Gastroesophageal sphincter (tissue), 4 donors: ENCODE measurements around the gene ASAH2. TPM values are rescaled to one million over a fixed set of nuclear protein-coding genes. Genes with fewer than 3 reads are reported as not detected.
"Not testable (repeated sequence)": the region's sequence is repeated elsewhere in the genome, so short reads cannot be mapped to it uniquely, and the experiment has no call there.

Source experiments
- ATAC-seq: fragments of 150-250 bp; one replicate; pipeline ENCODE4 v1.9.1; 2016; ENCODE audit warnings: mild to moderate bottlenecking, moderate library complexity
- H3K27ac ChIP-seq, 4 donors: fragments of 200-600 bp; sonication (generic) in 3 of 4; 1 replicate in 3 of 4; 2 replicates in 1 of 4; pipeline ENCODE4 v1.5.1; 2016 to 2019
- H3K27me3 ChIP-seq: fragments of 200-600 bp; sonication (generic); one replicate; pipeline ENCODE4 v1.5.1; 2019
- H3K36me3 ChIP-seq, 2 donors: fragments of 200-600 bp; sonication (generic); one replicate each; pipeline ENCODE4 v1.5.1; 2019; ENCODE audit warnings: control low read depth in 1 of 2
- H3K4me1 ChIP-seq, 3 donors: fragments of 200-600 bp; sonication (generic); 1 replicate in 2 of 3; 2 replicates in 1 of 3; pipeline ENCODE4 v1.5.1; 2016 to 2019; ENCODE audit warnings: control low read depth in 2 of 3
- H3K4me3 ChIP-seq, 2 donors: fragments of 200-600 bp; sonication (generic); one replicate each; pipeline ENCODE4 v1.5.1; 2019; ENCODE audit warnings: mild to moderate bottlenecking in 1 of 2, moderate library complexity in 1 of 2
- H3K9me3 ChIP-seq, 3 donors: fragments of 200-600 bp; sonication (generic); one replicate each; pipeline ENCODE4 v1.5.1; 2017 to 2019; ENCODE audit warnings: control low read depth in 2 of 3
- CTCF ChIP-seq, 4 experiments: fragments of 200-600 bp in 2 of 4; fragments of 450-650 bp in 2 of 4; sonication (generic) in 1 of 4; IDR thresholded peaks; one replicate each; pipeline ENCODE4 v1.5.1; 2017 to 2019; ENCODE audit warnings: antibody characterized with exemption in 4 of 4, mild to moderate bottlenecking in 2 of 4, moderate library complexity in 2 of 4
- EP300 ChIP-seq: sonication (generic); formaldehyde crosslinking; IDR thresholded peaks from one replicate; pipeline ENCODE4 v1.6.1; 2017; ENCODE audit warnings: antibody characterized with exemption, mild to moderate bottlenecking
- POLR2A ChIP-seq, 2 donors: fragments of 450-650 bp; IDR thresholded peaks; one replicate each; pipeline ENCODE4 v1.6.1; 2017; ENCODE audit warnings: antibody characterized with exemption in 2 of 2, mild to moderate bottlenecking in 2 of 2, moderate library complexity in 1 of 2
- POLR2AphosphoS5 ChIP-seq: sonication (generic); formaldehyde crosslinking; IDR thresholded peaks from one replicate; pipeline ENCODE4 v1.6.1; 2017; ENCODE audit warnings: antibody characterized with exemption
- WGBS, 2 donors: methylation state at CpG; one replicate each; pipeline ENCODE4 v1.1.5; 2018; ENCODE audit warnings: low coverage in 1 of 2; 5-methylcytosine and 5-hydroxymethylcytosine counted together
- total RNA-seq, 4 donors: library from RNA; depleted of rRNA; stranded (reverse); fragments of >200 nt; gene quantifications; one replicate each; pipeline ENCODE4 v1.1.0, GENCODE V29; 2016

ASAH2 gene
- total RNA-seq, 4 donors from 2014 or later: 0.27 to 1.2 (median 0.61) TPM

- 44 to 62% methylated on average over 2 to 3 of the region's 3 CpGs for WGBS, 2 donors
- H3K4me3 ChIP-seq: no peak overlapping the region
- H3K27ac ChIP-seq: no peak overlapping the region
- H3K27me3 ChIP-seq: peaks cover 9% of the 10 kb centered on the region
- H3K4me1 ChIP-seq: no peaks in the 10 kb centered on the region
- ATAC-seq: no peak
- no peaks in the 10 kb centered on the region for H3K9me3 ChIP-seq
- H3K36me3 ChIP-seq: no peaks in the 10 kb centered on the region
- TF ChIP-seq CTCF (IDR thresholded peaks at IDR 0.05) (peak in 3 of 4 experiments; percentile 12 to 43 (median 15)), POLR2A (IDR thresholded peaks at IDR 0.05) (no peak)
Measured at GRCh38 chr10:50275650-50276235, 24.4 kb upstream of the ASAH2 start.

- ATAC-seq: no peak
- no peaks in the 10 kb centered on the region for H3K27me3 ChIP-seq
- no peak overlapping the region for H3K4me3 ChIP-seq
- 87 to 92% methylated on average over 5 to 7 of the region's 7 CpGs for WGBS, 2 donors
- H3K4me1 ChIP-seq: no peaks in the 10 kb centered on the region
- H3K36me3 ChIP-seq: no peaks in the 10 kb centered on the region
- no peak for TF ChIP-seq CTCF (IDR thresholded peaks at IDR 0.05)
- TF ChIP-seq POLR2A (IDR thresholded peaks at IDR 0.05): no peak
- no peak for TF ChIP-seq POLR2AphosphoS5
- no peaks in the 10 kb centered on the region for H3K9me3 ChIP-seq
- no peak overlapping the region for H3K27ac ChIP-seq
Measured at GRCh38 chr10:50272531-50272930, 21.2 kb upstream of the ASAH2 start.

GRCh38 chr10:50271564-50272250, 20.4 kb upstream of the ASAH2 start:
- TF ChIP-seq POLR2A (IDR thresholded peaks at IDR 0.05) (no peak), EP300 (no peak), CTCF (IDR thresholded peaks at IDR 0.05) (no peak), POLR2AphosphoS5 (no peak)
- Histone ChIP-seq H3K4me1 (no peaks in the 10 kb centered on the region), H3K27ac (no peak overlapping the region), H3K9me3 (no peaks in the 10 kb centered on the region), H3K4me3 (no peak overlapping the region), H3K27me3 (no peaks in the 10 kb centered on the region), H3K36me3 (no peaks in the 10 kb centered on the region)
- no peak for ATAC-seq
- WGBS, 2 donors: 83 to 88% methylated on average over 3 of the region's 3 CpGs

- H3K27me3 ChIP-seq, H3K36me3 ChIP-seq, ATAC-seq, H3K4me1 ChIP-seq, H3K27ac ChIP-seq, H3K4me3 ChIP-seq, H3K9me3 ChIP-seq: not testable (repeated sequence)
- WGBS, 2 donors: 89% methylated on average over 3 of the region's 3 CpGs; no CpG with 5 or more reads in 1 of the 2 donors
Measured at GRCh38 chr10:50267877-50268276, 16.6 kb upstream of the ASAH2 start.

GRCh38 chr10:50262625-50263024, 11.3 kb upstream of the ASAH2 start:
- not testable (repeated sequence) for ATAC-seq, H3K9me3 ChIP-seq, H3K4me1 ChIP-seq, H3K27ac ChIP-seq, H3K36me3 ChIP-seq, H3K4me3 ChIP-seq, H3K27me3 ChIP-seq
- 94% methylated on average over 8 of the region's 10 CpGs; no CpG with 5 or more reads in 1 of the 2 donors for WGBS, 2 donors

- Histone ChIP-seq H3K36me3 (no peaks in the 10 kb centered on the region), H3K4me1 (no peaks in the 10 kb centered on the region), H3K9me3 (no peaks in the 10 kb centered on the region), H3K4me3 (no peak overlapping the region), H3K27ac (no peak overlapping the region), H3K27me3 (no peaks in the 10 kb centered on the region)
- TF ChIP-seq POLR2A (IDR thresholded peaks at IDR 0.05): no peak
- no peak for TF ChIP-seq EP300
- TF ChIP-seq CTCF (IDR thresholded peaks at IDR 0.05): no peak
- no peak for TF ChIP-seq POLR2AphosphoS5
- no peak for ATAC-seq
- WGBS, 2 donors: 31 to 56% methylated on average over 2 of the region's 2 CpGs
Measured at GRCh38 chr10:50260791-50261281, 9.5 kb upstream of the ASAH2 start.
